Activated T-helper 1 cell treated with anti-CD3 and anti-CD28 coated beads, Interleukin-2, amount 50 U/mL, for 16 hours (primary cell): Measurements from ENCODE around the gene AACS.

Source experiments
- DNase-seq, 2 donors: peaks; one replicate each; pipeline ENCODE4 v3.0.0-alpha.2; 2020; ENCODE audit warnings: low read depth in 1 of 2, low spot score in 1 of 2

The AACS gene

GRCh38 chr12:125149160-125150108 is 84.2 kb downstream of the AACS start:
- no peak for DNase-seq

DNA sequence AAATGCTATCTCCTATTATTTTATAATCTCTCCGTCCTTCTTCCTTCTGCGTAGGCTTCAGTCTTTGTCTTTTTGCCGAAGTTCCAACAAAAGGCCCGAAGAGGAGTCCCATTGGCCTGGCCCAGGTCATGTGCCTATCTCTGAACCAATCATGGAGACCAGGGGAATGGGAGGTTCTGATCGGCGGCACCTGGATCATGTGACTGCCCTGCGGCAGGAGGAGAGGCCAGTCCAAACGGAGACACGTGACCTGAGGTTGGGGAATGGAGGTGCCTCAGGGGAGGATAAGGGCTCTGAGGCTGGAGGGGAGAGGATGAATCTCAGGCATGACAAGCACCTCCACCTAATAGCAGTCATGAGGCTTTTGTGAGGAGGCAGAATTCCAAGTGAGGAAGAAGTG is 86.0 kb downstream of the AACS start:
- no peak for DNase-seq

- DNase-seq = no peak
Measured at GRCh38 chr12:125152463-125152862, 87.2 kb downstream of the AACS start.

- no peak for DNase-seq
Measured at GRCh38 chr12:125155366-125155765, 90.1 kb downstream of the AACS start.

- no peak for DNase-seq
Measured at GRCh38 chr12:125157177-125157576, 91.9 kb downstream of the AACS start.

- no peak for DNase-seq
Measured at GRCh38 chr12:125159702-125160101, 94.5 kb downstream of the AACS start.

DNA sequence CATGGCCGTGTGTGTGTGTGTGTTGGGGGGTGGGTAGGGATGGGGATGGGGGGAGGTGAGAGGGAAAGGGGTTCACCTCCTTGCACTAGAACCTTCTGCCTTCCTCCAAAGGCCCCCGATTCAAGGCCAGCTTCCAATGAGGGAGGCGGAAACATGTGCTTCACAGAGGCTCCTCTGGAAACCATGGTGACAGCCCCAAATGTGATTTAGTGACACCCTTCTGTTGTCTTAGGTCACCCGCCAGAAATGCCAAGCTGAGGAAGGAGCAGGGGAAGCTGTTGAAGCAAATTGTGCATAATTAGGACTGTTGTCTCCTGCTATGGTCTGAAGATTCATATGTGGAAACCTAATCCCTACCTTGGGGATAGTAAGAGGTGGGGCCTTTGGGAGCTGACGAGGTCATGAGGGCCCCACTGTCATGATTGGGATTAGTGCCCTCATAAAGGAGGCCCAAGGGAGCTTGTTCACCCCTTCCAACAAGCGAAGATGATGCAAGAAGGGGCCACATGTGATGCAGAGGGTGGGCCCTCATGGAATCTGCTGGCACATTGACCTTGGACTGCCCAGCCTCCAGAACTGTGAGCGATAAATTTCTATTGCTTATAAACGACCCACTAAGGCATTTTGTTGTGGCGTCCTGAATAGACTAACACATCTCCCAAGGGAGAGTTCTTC is 95.2 kb downstream of the AACS start:
- DNase-seq = no peak

GRCh38 chr12:125161712-125162022 is 96.4 kb downstream of the AACS start:
- no peak for DNase-seq

DNA sequence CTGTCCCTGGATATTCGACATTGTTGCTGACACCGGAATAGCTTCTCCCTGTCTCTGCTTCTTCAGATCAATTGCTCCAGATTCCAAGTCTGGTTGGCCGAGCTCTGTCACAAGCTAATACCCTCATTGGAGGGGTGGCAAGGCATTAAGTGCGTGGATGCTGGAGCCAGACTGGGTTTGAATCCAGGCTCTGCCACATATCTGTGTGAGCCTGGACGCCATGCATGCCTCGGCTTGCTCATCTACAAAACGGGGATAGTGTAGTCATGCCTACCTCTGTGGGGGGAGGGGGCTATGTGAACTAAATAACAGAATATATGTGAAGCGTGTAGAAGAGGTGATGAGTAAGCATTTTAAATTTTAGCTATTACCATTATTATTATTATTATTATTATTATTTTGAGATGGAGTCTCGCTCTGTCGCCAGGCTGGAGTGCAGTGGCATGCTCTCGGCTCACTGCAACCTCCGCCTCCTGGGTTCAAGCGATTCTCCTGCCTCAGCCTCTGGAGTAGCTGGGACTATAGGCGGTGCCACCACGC is 97.3 kb downstream of the AACS start:
- no peak for DNase-seq

GRCh38 chr12:125163148-125163547 is 97.9 kb downstream of the AACS start:
- no peak for DNase-seq

DNA sequence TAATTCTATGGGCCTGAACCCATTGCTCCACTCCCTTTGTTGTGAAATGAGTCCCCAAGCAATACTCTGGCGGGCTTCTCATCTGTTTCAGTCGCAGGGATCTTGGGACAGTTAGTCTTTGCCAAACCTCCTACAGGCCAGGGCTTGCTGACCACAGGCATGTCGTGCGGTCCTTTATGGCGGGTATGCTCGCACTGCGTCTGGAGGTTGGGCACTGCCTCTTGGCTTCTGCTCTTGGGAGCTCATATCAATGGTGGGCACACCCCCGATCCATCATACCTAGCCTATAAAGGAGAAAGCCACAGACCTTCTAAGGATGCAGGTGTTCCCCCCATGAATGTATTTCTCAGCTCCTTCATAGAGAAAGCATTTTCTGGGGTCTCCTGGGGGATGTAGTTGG is 99.3 kb downstream of the AACS start:
- no peak for DNase-seq

DNA sequence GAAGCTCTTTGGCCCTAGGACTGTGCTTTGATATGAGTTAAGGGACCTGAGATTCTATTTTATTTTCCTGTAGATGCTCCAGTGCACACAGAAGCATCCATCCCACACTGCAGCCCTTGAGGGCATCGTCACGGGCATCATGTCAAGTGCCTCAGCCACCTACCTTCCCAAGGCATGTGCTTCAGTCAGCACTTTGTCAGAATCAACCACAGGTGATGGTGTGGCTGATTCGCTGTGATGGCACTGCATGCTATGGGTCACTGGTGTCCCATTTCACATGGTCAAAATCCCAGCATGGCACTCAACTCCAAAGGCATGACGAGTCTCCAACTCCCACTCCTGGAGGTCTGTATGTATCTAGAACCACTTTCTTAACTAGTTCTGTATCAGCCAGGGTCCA is 100.8 kb downstream of the AACS start:
- no peak for DNase-seq

- no peak for DNase-seq
Measured at GRCh38 chr12:125167658-125168057, 102.4 kb downstream of the AACS start.

GRCh38 chr12:125169451-125169850 is 104.2 kb downstream of the AACS start:
- no peak for DNase-seq

DNA sequence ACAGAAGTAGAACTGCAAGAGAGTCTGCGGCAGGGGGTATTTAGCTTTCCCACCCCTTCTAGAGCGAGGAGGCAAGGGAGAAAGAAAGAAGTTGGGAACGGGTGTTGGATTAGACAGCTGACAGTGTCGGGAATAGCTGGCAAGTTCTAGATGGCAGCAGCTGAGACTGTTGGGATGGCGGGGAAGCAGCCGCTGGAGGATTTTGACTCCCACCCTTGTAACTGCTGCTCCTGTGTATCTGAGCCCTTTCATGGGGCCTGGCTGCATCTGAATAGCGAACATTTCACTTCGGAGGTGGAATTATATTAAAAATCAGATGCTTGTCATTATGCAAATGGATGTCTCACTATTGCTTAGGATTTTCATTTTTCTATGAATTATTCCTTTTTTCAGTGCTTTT is 104.6 kb downstream of the AACS start:
- no peak for DNase-seq

DNA sequence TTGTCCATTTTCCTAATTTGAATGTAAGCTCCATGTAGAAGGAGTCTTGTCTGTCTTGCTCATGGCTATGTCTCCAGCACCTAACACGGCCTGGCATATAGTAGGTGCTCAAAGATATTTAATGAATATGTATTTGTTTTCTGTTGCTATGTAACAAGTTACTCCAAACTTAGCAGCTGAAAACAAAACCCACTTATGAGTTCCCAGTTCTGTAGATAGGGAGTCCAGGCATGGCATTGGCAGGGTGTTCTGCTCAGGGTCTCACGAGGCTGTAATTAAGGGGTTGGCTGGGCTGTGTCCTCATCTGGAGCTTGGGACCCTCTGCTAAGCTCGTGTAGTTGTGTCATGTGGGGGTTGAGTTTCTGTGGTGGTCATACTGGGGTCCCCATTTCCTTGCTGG is 106.0 kb downstream of the AACS start:
- DNase-seq = no peak

- DNase-seq = no peak
Measured at GRCh38 chr12:125172231-125172850, 107.1 kb downstream of the AACS start.

DNA sequence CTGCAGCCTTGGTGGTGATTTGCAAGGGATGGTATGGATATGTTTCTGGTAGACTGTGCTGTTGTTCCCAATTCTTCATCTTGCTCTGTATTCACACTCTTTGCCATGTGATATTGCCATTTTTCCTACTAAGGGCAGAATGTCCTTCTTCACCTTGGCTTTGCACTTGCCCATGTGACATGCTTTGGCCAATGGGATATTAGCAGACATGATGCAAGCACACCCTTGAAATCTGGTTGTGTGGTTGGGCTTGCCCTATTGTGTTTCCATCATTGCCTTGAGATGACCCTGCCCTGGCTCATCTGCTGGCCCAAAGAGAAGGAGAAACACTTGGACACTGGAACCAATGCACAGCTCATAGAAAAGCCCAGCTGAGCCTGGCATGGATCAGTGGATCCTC is 110.3 kb downstream of the AACS start:
- no peak for DNase-seq

- DNase-seq = no peak
Measured at GRCh38 chr12:125178222-125178621, 113.0 kb downstream of the AACS start.

DNA sequence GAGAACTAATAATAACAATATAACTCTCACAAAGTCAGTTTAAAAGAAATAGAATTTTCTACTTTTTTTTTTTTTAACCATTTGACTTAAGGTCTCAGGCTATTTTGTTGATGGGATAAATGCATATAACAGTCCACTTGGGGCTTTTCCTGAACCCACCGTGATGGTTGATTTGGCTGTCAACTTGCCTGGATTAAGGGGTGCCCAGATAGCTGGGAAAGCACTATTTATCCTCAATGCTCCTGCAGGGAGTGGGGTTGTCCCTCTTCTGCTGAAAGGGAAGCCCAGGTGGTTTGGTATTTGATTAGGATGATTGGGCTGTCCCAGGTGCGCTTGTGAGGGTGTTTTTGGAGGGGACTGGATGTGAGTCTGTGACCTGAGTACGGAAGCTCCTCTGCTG is 114.9 kb downstream of the AACS start:
- DNase-seq = no peak

GRCh38 chr12:125181107-125181506 is 115.9 kb downstream of the AACS start:
- no peak for DNase-seq
